Epithelial cell of esophagus (primary cell): Measurements from ENCODE around the gene CLDN1.

ENCODE experiments used
- DNase-seq: peaks from one replicate; pipeline ENCODE4 v3.0.0; 2010; ENCODE audit warnings: low read depth
- H3K4me3 ChIP-seq: 2 replicates; pipeline ENCODE4 v1.5.1; 2011; ENCODE audit warnings: mild to moderate bottlenecking, low read length, control low read depth
- TF ChIP-seq, protein P1 (sequence below): IDR thresholded peaks from 2 replicates; pipeline ENCODE4 v1.5.1; 2011; ENCODE audit warnings: low read depth, mild to moderate bottlenecking, low read length, control low read depth, inconsistent platforms; ENCODE audit not compliant: insufficient read depth; ENCODE audit errors: missing control alignments

Gene CLDN1

DNA sequence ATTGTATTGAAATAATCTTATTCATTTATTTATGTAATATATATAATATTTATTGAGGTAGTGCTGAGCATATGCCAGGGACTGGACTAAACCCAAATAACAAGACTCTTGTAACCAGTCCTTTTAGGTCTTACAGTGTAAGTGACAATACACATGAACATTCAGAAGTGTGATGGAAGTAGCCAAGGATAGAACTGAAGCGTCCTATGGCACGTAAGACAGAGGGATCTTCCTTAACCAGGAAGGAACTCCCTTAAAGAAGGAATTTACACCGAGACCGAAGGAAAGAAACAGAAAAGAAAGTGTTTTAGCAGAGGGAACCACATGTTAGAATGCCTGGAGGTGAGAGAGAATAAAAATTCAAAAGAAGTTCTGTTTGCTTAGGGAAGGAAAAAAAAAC, 23.6 kb upstream of the CLDN1 start:
- TF ChIP-seq, protein P1, sequence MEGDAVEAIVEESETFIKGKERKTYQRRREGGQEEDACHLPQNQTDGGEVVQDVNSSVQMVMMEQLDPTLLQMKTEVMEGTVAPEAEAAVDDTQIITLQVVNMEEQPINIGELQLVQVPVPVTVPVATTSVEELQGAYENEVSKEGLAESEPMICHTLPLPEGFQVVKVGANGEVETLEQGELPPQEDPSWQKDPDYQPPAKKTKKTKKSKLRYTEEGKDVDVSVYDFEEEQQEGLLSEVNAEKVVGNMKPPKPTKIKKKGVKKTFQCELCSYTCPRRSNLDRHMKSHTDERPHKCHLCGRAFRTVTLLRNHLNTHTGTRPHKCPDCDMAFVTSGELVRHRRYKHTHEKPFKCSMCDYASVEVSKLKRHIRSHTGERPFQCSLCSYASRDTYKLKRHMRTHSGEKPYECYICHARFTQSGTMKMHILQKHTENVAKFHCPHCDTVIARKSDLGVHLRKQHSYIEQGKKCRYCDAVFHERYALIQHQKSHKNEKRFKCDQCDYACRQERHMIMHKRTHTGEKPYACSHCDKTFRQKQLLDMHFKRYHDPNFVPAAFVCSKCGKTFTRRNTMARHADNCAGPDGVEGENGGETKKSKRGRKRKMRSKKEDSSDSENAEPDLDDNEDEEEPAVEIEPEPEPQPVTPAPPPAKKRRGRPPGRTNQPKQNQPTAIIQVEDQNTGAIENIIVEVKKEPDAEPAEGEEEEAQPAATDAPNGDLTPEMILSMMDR, result no peak
- no peak overlapping the region for H3K4me3 ChIP-seq

DNA sequence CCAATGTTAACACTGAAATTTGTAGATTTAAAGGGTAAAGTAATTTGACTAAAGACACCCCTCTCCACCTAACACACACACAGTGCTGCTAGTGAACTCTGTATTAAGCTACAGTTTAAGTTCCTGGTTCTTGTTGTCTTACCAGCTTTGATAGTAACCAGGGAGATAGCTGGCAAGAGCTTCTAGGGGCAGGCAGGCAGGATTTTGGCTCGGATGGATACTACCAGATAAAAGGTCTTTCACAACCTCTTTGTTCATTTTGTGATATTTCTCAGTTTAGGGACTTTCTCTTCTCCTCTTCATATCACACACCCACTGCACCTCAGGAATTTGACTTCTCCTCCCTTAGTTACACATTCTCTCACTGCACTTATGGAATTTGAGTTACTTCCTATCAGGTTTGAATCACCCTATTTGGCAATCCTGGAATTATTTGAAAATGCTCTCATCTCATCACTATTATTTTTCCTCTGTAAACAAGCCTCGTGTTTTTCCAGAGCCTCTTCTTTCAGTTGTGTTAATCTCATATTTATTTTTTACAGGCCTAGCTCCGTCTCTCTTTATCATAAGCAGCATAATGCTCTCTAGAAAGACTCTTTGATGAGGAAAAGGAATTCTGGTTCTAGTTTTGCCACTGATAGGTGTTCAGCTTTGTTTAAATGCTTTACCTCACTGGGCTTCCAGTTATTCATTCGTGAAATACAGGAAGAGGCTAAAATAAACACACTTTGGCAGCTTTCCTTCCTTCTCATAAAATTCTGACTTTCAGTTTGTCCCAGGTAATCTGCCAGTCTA, 23.0 kb upstream of the CLDN1 start:
- TF ChIP-seq, protein P1, result no peak
- H3K4me3 ChIP-seq, result no peak overlapping the region
- peak; percentile 98 for DNase-seq

More for the DNA sequence above, 23.6 kb upstream of the CLDN1 start:
- DNase-seq, result peak; percentile 55

DNA sequence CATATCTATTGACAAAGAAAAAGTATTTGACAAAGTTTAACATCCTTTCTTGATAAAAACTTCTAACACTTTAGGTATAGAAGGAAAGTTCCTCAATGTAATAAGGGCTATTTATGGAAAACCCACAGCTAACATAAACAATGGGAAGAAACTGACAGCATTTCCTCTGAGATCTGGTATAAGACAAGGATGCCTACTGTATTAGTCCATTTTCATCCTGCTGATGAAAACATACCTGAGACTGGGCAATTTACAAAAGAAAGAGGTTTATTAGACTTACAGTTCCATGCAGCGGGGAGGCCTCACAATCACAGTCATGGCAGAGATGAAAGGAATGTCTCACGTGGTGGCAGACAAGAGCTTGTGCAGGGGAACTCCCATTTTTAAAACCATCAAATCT, 17.8 kb upstream of the CLDN1 start:
- peak; percentile 36 for DNase-seq
- H3K4me3 ChIP-seq, result no peak overlapping the region
- TF ChIP-seq, protein P1, result no peak

DNA sequence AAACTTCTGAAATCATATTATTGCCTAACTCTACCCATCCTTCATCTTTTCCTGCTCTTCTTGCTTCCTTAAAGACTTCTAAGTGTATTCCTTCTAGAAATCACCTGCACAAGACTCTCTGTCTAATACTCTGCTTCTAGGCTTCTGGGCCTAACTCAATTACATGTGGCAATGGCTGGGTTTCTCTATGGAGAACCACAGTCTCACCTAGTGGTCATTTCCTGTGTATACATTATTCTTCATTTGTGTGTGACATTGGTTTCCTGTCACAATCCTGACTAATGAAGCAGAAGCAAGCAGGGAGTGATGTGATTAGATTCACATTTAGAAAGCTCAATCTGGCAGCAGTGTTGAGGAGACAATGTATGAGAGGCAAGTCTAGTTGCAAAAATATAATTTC, 16.9 kb upstream of the CLDN1 start:
- TF ChIP-seq, protein P1, result peak; percentile 50
- no peak overlapping the region for H3K4me3 ChIP-seq
- DNase-seq, result peak; percentile 80

DNA sequence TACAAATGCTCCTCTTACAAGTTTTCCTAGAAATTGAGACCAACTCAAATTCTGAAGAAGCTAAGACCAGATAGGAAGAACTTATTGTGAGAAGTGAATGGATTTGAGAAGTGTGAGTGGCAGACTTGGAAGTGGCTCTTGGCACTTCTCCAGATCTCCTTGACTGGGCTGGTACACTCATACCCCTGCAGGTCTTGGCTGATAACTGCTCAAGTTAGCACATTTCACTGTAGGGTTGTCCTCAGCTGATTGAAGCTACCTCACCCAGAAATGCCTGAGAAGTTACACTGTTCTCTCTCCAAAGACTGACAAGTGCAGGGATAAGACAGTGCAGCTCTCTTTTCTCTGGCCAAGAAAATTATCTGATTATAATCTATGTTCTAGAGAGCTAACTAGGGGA, 16.5 kb upstream of the CLDN1 start:
- DNase-seq, result peak; percentile 100
- TF ChIP-seq, protein P1, result no peak
- no peak overlapping the region for H3K4me3 ChIP-seq

DNA sequence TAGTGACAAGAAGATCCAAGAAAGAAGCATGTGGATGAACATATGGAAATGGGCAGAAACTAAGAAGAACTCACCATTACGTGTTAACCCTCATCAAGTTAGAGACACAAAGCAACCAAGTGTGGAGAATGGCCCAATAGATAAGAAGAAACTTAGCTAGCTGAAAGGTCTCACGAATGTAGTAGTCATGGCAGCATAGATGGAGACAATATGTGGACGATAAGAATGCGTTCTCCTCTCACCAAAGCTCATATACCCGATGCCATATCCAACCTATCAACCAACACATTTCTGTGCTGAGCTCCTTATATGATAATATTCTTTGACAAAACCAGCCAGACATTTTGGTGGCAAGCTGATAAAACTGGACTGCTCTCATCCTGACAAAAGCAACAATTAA, 15.1 kb upstream of the CLDN1 start:
- TF ChIP-seq, protein P1, result no peak
- H3K4me3 ChIP-seq, result no peak overlapping the region
- no peak for DNase-seq
